Stomach (tissue), 9 donors: ENCODE measurements around the gene AKIRIN1. TPM values are rescaled to one million over a fixed set of nuclear protein-coding genes. Genes with fewer than 3 reads are reported as not detected.

Experiments used
- DNase-seq, 2 donors: peaks; one replicate each; pipeline versions ENCODE4 v3.0.0 to v3.0.0-alpha.2; 2013 to 2019
- H3K27ac ChIP-seq, 5 donors: fragments of 200-600 bp in 4 of 5; sonication (generic) in 4 of 5; one replicate each; pipeline ENCODE4 v1.5.1; 2013 to 2019; ENCODE audit warnings: mild to moderate bottlenecking in 1 of 5, moderate library complexity in 1 of 5
- H3K27me3 ChIP-seq, 3 donors: fragments of 200-600 bp; sonication (generic); one replicate each; pipeline ENCODE4 v1.5.1; 2017 to 2019; ENCODE audit warnings: mixed run types in 1 of 3
- H3K36me3 ChIP-seq, 4 donors: fragments of 200-600 bp; sonication (generic); 1 replicate in 3 of 4; 2 replicates in 1 of 4; pipeline ENCODE4 v1.5.1; 2016 to 2019
- H3K4me1 ChIP-seq, 4 donors: fragments of 200-600 bp; sonication (generic); one replicate each; pipeline ENCODE4 v1.5.1; 2016 to 2019
- H3K4me3 ChIP-seq, 4 donors: fragments of 200-600 bp; sonication (generic) in 3 of 4; one replicate each; pipeline ENCODE4 v1.5.1; 2016 to 2019; ENCODE audit warnings: mild to moderate bottlenecking in 1 of 4
- H3K9me3 ChIP-seq, 4 donors: fragments of 200-600 bp; sonication (generic); one replicate each; pipeline ENCODE4 v1.5.1; 2016 to 2019
- CTCF ChIP-seq, 7 experiments: fragments of 450-650 bp in 4 of 7; fragments of 200-600 bp in 3 of 7; sonication (generic) in 3 of 7; IDR thresholded peaks; one replicate each; pipeline ENCODE4 v1.5.1; 2016 to 2019; ENCODE audit warnings: antibody characterized with exemption in 7 of 7, control low read depth in 2 of 7, mild to moderate bottlenecking in 1 of 7
- EP300 ChIP-seq: sonication (generic); formaldehyde crosslinking; IDR thresholded peaks from one replicate; pipeline ENCODE4 v1.6.1; 2017; ENCODE audit warnings: antibody characterized with exemption
- POLR2A ChIP-seq, 4 donors: fragments of 450-650 bp; IDR thresholded peaks; one replicate each; pipeline ENCODE4 v1.6.1; 2016; ENCODE audit warnings: antibody characterized with exemption in 4 of 4, control low read depth in 2 of 4, mild to moderate bottlenecking in 1 of 4, moderate library complexity in 1 of 4
- POLR2AphosphoS5 ChIP-seq, 3 donors: sonication (generic); formaldehyde crosslinking; IDR thresholded peaks; one replicate each; pipeline ENCODE4 v1.6.1; 2016; ENCODE audit warnings: antibody characterized with exemption in 3 of 3
- WGBS, 5 donors: extraction: QIAGEN DNeasy Blood & Tissue Kit in 3 of 5; methylation state at CpG; one replicate each; pipeline versions ENCODE4 v1.1.5 to v1.1.7; 2013 to 2018; 5-methylcytosine and 5-hydroxymethylcytosine counted together
- intact Hi-C: fragments of 100-400 bp; cut with DNase I; formaldehyde crosslinking; loops from one replicate; pipeline ENCODE4 v1.15.1; 2023; ENCODE audit warnings: low total_unique reads
- polyA plus RNA-seq, 3 donors: library from polyadenylated mRNA; stranded (reverse); fragments of 200-250 nt; gene quantifications; one replicate each; pipeline ENCODE4 v1.2.3, GENCODE V29; 2013
- total RNA-seq, 5 donors: library from RNA; depleted of rRNA; stranded (reverse); fragments of >200 nt; gene quantifications; one replicate each; pipeline versions ENCODE4 v1.1.0 to v1.2.3, GENCODE V29; 2014 to 2016
- donor health status: healthy with polysubstance abuse.
- donor health status: Bipolar disorder and iron deficiency.
- donor health status: healthy.

Gene AKIRIN1
- total and polyA plus RNA-seq, 8 donors, result 14.8 to 134 (median 33.9) TPM

- TF ChIP-seq POLR2AphosphoS5 (IDR thresholded peaks at IDR 0.05), result no peak
- no peak for TF ChIP-seq EP300
- no peak for TF ChIP-seq POLR2A (IDR thresholded peaks at IDR 0.05)
- no peak for TF ChIP-seq CTCF (IDR thresholded peaks at IDR 0.05)
- WGBS, 5 donors, result 94 to 100% (median 95%) methylated on average over 4 of the region's 4 CpGs
- intact Hi-C loops, result no loop called here
- Histone ChIP-seq H3K27ac (no peak overlapping the region), H3K4me1 (peaks cover 3 to 19% (median 15%) of the 10 kb centered on the region in 4 donors), H3K36me3 (no peaks in the 10 kb centered on the region), H3K4me3 (no peak overlapping the region), H3K27me3 (no peaks in the 10 kb centered on the region), H3K9me3 (no peaks in the 10 kb centered on the region)
- DNase-seq, result no peak
Observed at GRCh38 chr1:38944547-38944946, 46.5 kb upstream of the AKIRIN1 start.

- Histone ChIP-seq H3K4me1 (no peaks in the 10 kb centered on the region), H3K9me3 (no peaks in the 10 kb centered on the region), H3K27me3 (no peaks in the 10 kb centered on the region), H3K4me3 (no peak overlapping the region), H3K27ac (no peak overlapping the region), H3K36me3 (no peaks in the 10 kb centered on the region)
- no peak for DNase-seq
- TF ChIP-seq CTCF (IDR thresholded peaks at IDR 0.05), result no peak
- TF ChIP-seq POLR2AphosphoS5 (IDR thresholded peaks at IDR 0.05), result no peak
- no peak for TF ChIP-seq POLR2A (IDR thresholded peaks at IDR 0.05)
- TF ChIP-seq EP300, result no peak
- intact Hi-C loops, result no loop called here
- WGBS, 5 donors, result 43 to 67% (median 59%) methylated on average over 2 of the region's 2 CpGs
Observed at GRCh38 chr1:38950553-38950952, 40.5 kb upstream of the AKIRIN1 start.

- H3K4me1 ChIP-seq, result no peaks in the 10 kb centered on the region
- no peak overlapping the region for H3K4me3 ChIP-seq
- TF ChIP-seq POLR2A (IDR thresholded peaks at IDR 0.05), result no peak
- no peak for TF ChIP-seq CTCF (IDR thresholded peaks at IDR 0.05)
- no peak for TF ChIP-seq POLR2AphosphoS5 (IDR thresholded peaks at IDR 0.05)
- TF ChIP-seq EP300, result no peak
- DNase-seq, result no peak
- H3K36me3 ChIP-seq, result no peaks in the 10 kb centered on the region
- WGBS, 5 donors, result 33 to 39% (median 36%) methylated on average over 4 of the region's 4 CpGs
- H3K9me3 ChIP-seq, result no peaks in the 10 kb centered on the region
- no peaks in the 10 kb centered on the region for H3K27me3 ChIP-seq
- intact Hi-C loops, result no loop called here
- peak overlapping the region in 3 of 5 donors; percentile 7 to 23 (median 16) for H3K27ac ChIP-seq
Observed at GRCh38 chr1:38953433-38953860, 37.6 kb upstream of the AKIRIN1 start.

GRCh38 chr1:38958967-38959366 is 32.1 kb upstream of the AKIRIN1 start:
- TF ChIP-seq POLR2A (IDR thresholded peaks at IDR 0.05), result no peak
- TF ChIP-seq POLR2AphosphoS5 (IDR thresholded peaks at IDR 0.05), result no peak
- no peak for TF ChIP-seq EP300
- no peak for TF ChIP-seq CTCF (IDR thresholded peaks at IDR 0.05)
- no peaks in the 10 kb centered on the region for H3K9me3 ChIP-seq
- no peaks in the 10 kb centered on the region for H3K4me1 ChIP-seq
- H3K27me3 ChIP-seq, result no peaks in the 10 kb centered on the region
- no peak overlapping the region for H3K27ac ChIP-seq
- intact Hi-C loops, result no loop called here
- peak in 1 of 2 donors; percentile 29 for DNase-seq
- 68 to 91% (median 84%) methylated on average over 2 of the region's 2 CpGs for WGBS, 5 donors
- no peaks in the 10 kb centered on the region for H3K36me3 ChIP-seq
- H3K4me3 ChIP-seq, result no peak overlapping the region
